ENCODE measurements around the gene NUP98. TPM values are rescaled to one million over a fixed set of nuclear protein-coding genes. Genes with fewer than 3 reads are reported as not detected.

The NUP98 gene
- total RNA-seq, 1 donor from 2014 or later: 80.5 TPM

DNA sequence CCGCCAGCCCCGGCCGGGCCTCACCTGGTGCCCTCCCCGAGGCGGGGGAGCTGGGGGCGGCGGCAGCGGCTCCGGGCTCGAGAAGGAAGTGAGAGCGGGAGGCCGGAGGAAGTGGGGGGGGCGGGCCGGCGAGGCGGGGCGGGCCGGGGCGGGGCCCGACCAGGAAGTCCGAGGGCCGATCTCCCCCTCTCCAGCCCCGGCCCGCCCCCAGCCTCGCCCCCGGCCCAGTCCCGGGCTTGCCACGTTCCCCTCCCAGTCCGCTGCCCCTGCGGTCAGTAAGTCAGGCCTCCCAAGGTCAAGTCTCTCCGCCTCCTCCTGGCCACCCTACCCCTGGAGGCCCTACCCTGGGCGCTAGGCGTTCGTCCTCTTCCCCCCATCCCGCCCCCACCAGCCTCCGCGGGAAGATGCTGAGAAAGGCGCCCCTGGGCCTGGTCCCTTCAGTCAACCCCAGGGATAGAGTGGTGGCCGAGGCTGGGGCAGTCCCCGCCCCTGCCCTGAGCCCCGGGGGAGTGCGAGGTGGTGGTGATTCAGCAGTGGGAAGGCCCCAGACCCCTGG, 43.6 kb upstream of the NUP98 start, which contains the start of gene RHOG:
Gene RHOG, minus strand, starts transcription at position 90 of the 556 bp plus-strand sequence. CDS start 12,821 bp downstream, outside the sequence.
- intact Hi-C loops (cut with DNase I): no loop called here
- Histone ChIP-seq H3K4me3 (peak within 1 kb of the TSS; percentile 80), H3K36me3 (no peaks in the 10 kb centered on the region), H3K27ac (peak within 1 kb of the TSS; percentile 94), H3K27me3 (no peaks in the 10 kb centered on the region), H3K4me1 (peaks cover 37% of the 10 kb centered on the region), H3K9me3 (no peaks in the 10 kb centered on the region)
- DNase-seq (peak; percentile 93), ATAC-seq (peak; percentile 87)
- TF ChIP-seq, protein P1, sequence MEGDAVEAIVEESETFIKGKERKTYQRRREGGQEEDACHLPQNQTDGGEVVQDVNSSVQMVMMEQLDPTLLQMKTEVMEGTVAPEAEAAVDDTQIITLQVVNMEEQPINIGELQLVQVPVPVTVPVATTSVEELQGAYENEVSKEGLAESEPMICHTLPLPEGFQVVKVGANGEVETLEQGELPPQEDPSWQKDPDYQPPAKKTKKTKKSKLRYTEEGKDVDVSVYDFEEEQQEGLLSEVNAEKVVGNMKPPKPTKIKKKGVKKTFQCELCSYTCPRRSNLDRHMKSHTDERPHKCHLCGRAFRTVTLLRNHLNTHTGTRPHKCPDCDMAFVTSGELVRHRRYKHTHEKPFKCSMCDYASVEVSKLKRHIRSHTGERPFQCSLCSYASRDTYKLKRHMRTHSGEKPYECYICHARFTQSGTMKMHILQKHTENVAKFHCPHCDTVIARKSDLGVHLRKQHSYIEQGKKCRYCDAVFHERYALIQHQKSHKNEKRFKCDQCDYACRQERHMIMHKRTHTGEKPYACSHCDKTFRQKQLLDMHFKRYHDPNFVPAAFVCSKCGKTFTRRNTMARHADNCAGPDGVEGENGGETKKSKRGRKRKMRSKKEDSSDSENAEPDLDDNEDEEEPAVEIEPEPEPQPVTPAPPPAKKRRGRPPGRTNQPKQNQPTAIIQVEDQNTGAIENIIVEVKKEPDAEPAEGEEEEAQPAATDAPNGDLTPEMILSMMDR (IDR thresholded peaks at IDR 0.05): no peak

DNA sequence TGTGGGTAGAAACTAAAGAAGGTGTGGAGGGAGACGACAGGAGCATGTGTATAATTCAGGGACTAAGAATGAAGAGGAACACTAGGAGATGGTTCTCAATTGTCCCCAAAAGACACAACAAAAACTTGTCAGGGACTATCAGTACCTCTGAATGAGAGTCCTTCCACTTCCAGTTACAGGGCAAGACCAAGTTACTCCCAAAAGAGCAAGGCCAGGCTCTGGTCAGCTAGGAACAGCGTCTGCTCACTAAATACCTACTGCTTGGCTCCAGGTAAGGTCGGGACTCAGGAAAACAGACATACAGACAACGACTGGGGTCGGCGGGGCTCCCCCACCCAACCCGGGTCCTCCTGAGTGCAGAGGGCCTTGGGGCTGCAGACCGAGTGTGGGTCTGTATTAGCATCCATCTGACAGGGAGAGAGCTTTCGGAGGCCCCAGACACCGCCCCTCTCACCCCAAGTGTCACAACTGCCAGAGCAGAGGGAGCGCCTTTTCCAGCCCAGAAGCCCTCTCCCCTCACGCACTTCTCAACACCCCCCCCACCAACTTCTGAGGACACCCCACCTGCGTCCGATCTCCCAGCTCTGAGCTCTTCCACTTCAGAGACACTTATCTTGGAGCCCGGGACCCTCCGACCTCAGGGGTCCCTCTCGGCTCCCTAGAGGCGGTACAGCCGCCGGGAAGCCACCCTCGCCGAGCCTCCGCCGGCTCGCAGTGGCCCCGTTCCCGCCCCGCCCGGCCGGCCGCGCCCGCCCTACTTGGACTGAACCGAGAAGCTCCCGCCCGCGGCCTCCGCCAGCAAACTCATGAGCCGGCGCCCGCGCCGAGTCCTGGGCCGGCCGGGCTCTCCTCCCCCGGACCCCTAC, 42.9 kb upstream of the NUP98 start:
- TF ChIP-seq, protein P1 (IDR thresholded peaks at IDR 0.05): no peak
- DNase-seq: no peak
- peak overlapping the region; percentile 80 for H3K4me3 ChIP-seq

DNA sequence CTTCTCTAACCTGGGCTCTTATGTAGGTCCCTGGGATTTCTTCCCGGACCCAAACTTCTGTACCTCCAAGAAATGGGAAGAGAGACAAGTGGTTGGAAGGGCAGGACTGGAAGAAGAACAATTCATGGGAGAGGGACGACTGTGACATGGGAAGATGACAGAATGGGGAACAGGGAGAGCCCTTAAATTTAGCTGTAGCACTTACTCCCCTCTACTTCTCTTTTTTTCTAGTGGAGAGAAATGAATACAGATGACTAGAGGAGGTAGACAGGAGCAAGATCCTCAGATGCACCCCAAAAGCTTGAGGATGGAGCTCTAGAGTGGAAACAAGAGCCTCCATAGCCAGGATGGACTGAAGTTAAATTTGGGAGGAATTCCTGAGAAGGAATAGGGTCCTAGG, 41.1 kb upstream of the NUP98 start:
- H3K4me3 ChIP-seq: peak overlapping the region; percentile 35
- ATAC-seq (no peak), DNase-seq (no peak)
- intact Hi-C loops (cut with DNase I): no loop called here
- peaks cover 61% of the 10 kb centered on the region for H3K4me1 ChIP-seq
- TF ChIP-seq, protein P1 (IDR thresholded peaks at IDR 0.05): no peak
- peak overlapping the region; percentile 65 for H3K27ac ChIP-seq
- no peaks in the 10 kb centered on the region for H3K36me3 ChIP-seq
- no peaks in the 10 kb centered on the region for H3K27me3 ChIP-seq
- no peaks in the 10 kb centered on the region for H3K9me3 ChIP-seq

More for the DNA sequence above, 42.9 kb upstream of the NUP98 start:
- no peaks in the 10 kb centered on the region for H3K36me3 ChIP-seq
- H3K9me3 ChIP-seq: no peaks in the 10 kb centered on the region
- H3K27me3 ChIP-seq: no peaks in the 10 kb centered on the region
- peaks cover 44% of the 10 kb centered on the region for H3K4me1 ChIP-seq
- intact Hi-C loops (cut with DNase I): no loop called here
- ATAC-seq: peak; percentile 47
- peak overlapping the region; percentile 94 for H3K27ac ChIP-seq

DNA sequence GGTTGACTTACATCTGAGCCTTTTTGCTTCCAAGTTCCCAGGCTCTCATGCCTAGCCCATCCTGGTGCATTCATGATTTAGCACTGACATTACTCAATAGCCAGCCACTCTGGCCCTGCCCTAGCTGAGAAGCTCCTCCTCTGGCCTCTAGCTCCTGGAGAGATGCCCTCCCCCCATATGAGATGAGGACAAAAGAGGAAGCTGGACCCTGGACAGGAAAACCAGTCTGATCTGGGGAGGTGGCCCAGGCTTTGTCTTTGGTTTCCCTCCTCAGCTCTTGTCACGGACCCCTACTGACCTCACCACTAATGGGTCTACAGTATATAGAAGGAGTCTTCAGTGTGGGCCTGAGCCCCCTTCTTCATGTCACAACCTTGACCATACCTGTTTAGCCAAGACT, 40.4 kb upstream of the NUP98 start:
- intact Hi-C loops (cut with DNase I): no loop called here
- TF ChIP-seq, protein P1 (IDR thresholded peaks at IDR 0.05): no peak
- Histone ChIP-seq H3K36me3 (no peaks in the 10 kb centered on the region), H3K4me3 (peak overlapping the region; percentile 35), H3K27ac (peak overlapping the region; percentile 65), H3K27me3 (no peaks in the 10 kb centered on the region), H3K9me3 (no peaks in the 10 kb centered on the region), H3K4me1 (peaks cover 69% of the 10 kb centered on the region)
- peak; percentile 27 for ATAC-seq
- DNase-seq: no peak

DNA sequence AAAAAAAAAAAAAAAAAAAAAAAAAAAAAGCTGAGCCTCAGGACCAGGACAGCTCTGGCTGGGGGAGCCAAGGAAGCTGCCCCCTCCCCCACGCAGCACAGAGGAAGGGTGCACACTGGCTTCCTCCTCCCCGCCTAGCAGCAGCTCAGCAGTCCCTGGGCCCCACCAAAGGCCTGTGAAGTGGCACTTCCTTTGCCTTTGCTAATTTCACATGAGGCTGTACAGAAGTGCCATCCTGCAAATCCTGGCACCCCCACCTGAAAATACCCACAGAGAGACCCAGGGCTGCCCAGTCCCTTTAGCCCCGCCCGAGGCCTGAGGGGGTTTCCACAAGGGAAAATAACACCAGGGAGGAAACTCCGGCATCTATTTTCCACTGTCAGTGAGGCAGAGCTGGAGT, 39.5 kb upstream of the NUP98 start:
- Histone ChIP-seq H3K27me3 (no peaks in the 10 kb centered on the region), H3K36me3 (no peaks in the 10 kb centered on the region), H3K9me3 (no peaks in the 10 kb centered on the region), H3K4me1 (peaks cover 75% of the 10 kb centered on the region), H3K27ac (peak overlapping the region; percentile 65), H3K4me3 (peak overlapping the region; percentile 23)
- no peak for DNase-seq
- intact Hi-C loops (cut with DNase I): no loop called here
- TF ChIP-seq, protein P1 (IDR thresholded peaks at IDR 0.05): no peak
- ATAC-seq: no peak
